Chondrocyte (in vitro differentiated cells): ENCODE measurements around the gene MARCHF6. TPM values are rescaled to one million over a fixed set of nuclear protein-coding genes. Genes with fewer than 3 reads are reported as not detected.

ENCODE experiments used
- DNase-seq: peaks from one replicate; pipeline ENCODE4 v3.0.0; 2021; ENCODE audit warnings: mixed read lengths, low spot score
- H3K27ac Mint-ChIP-seq: one replicate; pipeline ENCODE4 v1.8.0; 2021; ENCODE audit warnings: mild to moderate bottlenecking, moderate library complexity, mixed read lengths; ENCODE audit not compliant: unreplicated experiment
- H3K27me3 Mint-ChIP-seq: 2 replicates; pipeline ENCODE4 v1.8.0; 2021; ENCODE audit warnings: low read depth, mixed read lengths
- H3K36me3 Mint-ChIP-seq: 2 replicates; pipeline ENCODE4 v1.8.0; 2021; ENCODE audit warnings: low read depth, mixed read lengths
- H3K4me1 Mint-ChIP-seq: 2 replicates; pipeline ENCODE4 v1.8.0; 2021; ENCODE audit warnings: low read depth, mild to moderate bottlenecking, mixed read lengths
- H3K4me3 Mint-ChIP-seq: one replicate; pipeline ENCODE4 v1.8.0; 2021; ENCODE audit warnings: mild to moderate bottlenecking, moderate library complexity, mixed read lengths; ENCODE audit not compliant: unreplicated experiment
- H3K9me3 Mint-ChIP-seq: 2 replicates; pipeline ENCODE4 v1.8.0; 2021; ENCODE audit warnings: low read depth, mixed read lengths
- CTCF ChIP-seq: fragments of 200-600 bp; sonication (generic); IDR thresholded peaks from 2 replicates; pipeline ENCODE4 v1.5.0; 2021; ENCODE audit warnings: antibody characterized with exemption, mild to moderate bottlenecking, moderate library complexity
- long read RNA-seq: library from polyadenylated mRNA; stranded (forward); transcript quantifications from one replicate; pipeline ENCODE4 v2.0.0, GENCODE V29; 2021
- total RNA-seq: library from RNA; stranded (reverse); gene quantifications from 3 replicates; pipeline ENCODE4 v1.2.1, GENCODE V29; 2021

The MARCHF6 gene
- total RNA-seq: 143 to 197 TPM (median 149 TPM) in 3 replicates
- long read RNA-seq, full-length matches to known transcripts: 71 of 95 reads
- long read RNA-seq, partial matches to known transcripts: 5 of 95 reads
- long read RNA-seq, other reads (novel, unspliced or antisense): 19 of 95 reads

DNA sequence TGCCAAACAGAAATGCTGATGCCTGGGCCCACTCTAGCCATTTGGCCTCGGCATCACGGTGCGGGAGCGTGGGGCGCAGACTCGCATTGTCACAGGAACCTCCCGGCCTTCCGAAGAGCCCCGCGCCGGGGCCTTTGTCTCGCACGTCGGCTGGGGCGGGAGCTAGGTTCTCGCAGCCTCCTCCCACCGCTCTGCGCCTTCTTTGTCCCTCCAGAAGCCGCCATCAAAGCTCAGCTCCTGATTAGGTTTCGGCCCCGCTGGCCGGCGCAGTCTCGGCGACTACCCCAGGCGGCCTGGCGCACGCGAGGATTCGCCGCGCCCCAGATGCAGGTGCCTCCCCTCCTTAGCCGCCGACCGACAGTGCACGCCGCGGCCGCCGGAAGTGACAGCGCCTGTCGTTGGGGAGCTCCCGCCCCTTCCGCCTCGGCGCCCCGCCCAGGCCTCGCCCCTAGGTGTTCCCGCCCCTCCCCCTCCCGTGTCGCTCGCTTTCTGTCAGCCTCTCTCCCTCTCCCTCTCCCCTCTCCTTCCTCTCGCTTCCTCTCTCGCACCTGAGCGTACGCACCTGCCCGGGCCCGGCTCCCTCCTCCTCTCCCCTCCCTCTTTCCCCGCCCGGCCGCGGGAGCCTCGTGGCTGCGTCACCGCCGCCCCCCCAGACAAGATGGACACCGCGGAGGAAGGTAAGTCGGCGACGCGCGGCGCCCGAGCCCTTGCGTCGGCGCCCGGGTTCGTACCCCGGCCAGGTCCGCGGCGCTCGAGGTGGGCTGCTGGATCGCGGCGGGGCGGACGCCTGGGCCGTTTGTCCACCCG, at the start of gene MARCHF6:
Gene MARCHF6 (plus strand): TSS at position 455 of the 807 bp plus-strand sequence. CDS start 204 bp downstream, at position 659.
- no peaks in the 10 kb centered on the region for H3K36me3 Mint-ChIP-seq

DNA sequence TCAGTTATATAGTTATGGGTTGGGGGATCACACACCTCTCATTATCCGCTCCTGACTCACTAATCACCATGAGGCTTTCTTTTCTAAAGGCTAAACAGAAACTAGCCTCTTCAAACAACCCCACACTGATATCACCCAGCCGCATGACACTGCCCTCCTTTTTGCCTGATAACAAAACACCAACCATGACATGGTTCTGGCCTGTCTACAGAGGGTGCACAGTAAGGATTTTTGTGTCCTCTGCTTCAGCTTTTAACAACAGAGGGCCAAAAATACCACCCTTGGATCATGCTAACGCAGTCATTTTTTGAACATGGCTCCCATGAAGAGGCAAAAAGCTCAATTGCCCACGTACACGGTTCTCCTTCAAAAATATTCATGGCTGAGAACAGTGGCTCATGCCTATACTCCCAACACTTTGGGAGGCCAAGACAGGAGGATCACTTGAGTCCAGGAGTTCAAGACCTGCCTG, 49.8 kb upstream of the MARCHF6 start:
- TF ChIP-seq CTCF: no peak
- Mint-ChIP-seq H3K27me3 (no peaks in the 10 kb centered on the region), H3K27ac (no peak overlapping the region), H3K4me1 (peaks cover 40% of the 10 kb centered on the region), H3K36me3 (peaks cover 9% of the 10 kb centered on the region), H3K4me3 (no peak overlapping the region), H3K9me3 (peaks cover 3% of the 10 kb centered on the region)
- no peak for DNase-seq

More for the DNA sequence above, at the start of gene MARCHF6:
- H3K27me3 Mint-ChIP-seq: no peaks in the 10 kb centered on the region
- TF ChIP-seq CTCF: no peak
- no peaks in the 10 kb centered on the region for H3K9me3 Mint-ChIP-seq
- peak; percentile 98 for DNase-seq
- H3K4me3 Mint-ChIP-seq: peak within 1 kb of the TSS; percentile 97
- H3K27ac Mint-ChIP-seq: peak within 1 kb of the TSS; percentile 99
- peaks cover 49% of the 10 kb centered on the region for H3K4me1 Mint-ChIP-seq

DNA sequence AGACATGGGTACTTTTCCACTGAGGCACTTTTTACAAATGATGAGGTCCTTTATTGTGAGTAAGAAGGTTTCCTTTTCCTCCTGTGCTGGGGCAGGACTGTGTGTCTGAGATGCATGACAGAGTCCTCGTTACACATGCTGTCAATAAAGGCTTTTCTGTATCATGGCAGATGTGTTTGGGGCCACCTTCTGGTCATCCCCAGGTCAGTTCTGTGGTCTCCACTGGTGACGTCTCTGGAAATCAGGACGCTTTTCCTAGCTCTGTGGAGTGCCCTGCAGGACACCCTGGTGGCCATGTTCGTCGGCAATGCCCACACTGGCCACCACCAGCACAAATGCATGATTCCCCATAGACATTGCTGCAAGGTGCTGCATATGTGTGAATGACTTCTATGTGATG, 48.6 kb upstream of the MARCHF6 start:
- Mint-ChIP-seq H3K4me1 (peaks cover 48% of the 10 kb centered on the region), H3K27me3 (no peaks in the 10 kb centered on the region), H3K9me3 (peaks cover 2% of the 10 kb centered on the region), H3K27ac (no peak overlapping the region), H3K4me3 (no peak overlapping the region), H3K36me3 (peaks cover 2% of the 10 kb centered on the region)
- TF ChIP-seq CTCF: no peak
- DNase-seq: no peak

DNA sequence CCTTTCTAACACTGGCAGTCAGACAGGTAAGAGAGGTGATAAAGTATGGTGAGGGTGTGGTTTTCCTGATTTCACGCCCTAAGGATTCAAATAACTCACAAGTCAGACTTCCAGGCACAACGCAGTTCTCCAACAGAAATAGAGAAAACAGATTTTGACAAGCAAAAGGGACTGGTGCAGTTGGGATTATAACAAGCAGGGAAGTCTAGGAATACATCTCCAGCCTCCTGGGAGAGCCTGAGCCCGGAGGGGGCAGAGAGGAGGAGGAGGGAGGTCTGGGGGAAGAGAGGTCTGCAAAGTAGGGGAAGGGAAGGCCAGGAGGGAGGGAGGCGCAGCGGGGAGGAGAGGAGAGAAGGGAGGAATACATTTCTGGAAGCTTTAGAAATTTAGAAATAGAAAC, 47.4 kb upstream of the MARCHF6 start:
- no peak for TF ChIP-seq CTCF
- Mint-ChIP-seq H3K9me3 (peaks cover 3% of the 10 kb centered on the region), H3K36me3 (no peaks in the 10 kb centered on the region), H3K4me1 (peaks cover 60% of the 10 kb centered on the region), H3K27ac (no peak overlapping the region), H3K4me3 (peak overlapping the region; percentile 90), H3K27me3 (no peaks in the 10 kb centered on the region)
- no peak for DNase-seq

DNA sequence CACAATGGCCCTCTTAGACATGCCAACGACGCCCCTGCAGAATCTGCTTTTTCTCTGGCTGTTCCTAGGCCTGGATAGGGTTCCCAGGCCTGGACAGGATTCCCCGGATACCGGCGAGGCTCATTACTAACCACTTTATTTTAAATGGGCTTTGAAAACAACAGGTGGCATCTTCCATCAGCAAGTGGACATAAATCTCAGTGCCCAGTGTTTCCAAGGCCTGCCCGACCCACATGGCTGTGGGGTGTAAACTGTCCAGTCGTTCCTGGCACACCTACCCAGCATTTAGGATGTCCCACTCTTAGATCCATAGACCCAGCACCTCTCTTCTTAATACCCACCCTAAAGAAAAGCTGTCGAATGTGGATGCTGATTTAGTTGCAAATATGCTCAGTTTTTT, 46.7 kb upstream of the MARCHF6 start:
- DNase-seq: no peak
- Mint-ChIP-seq H3K9me3 (peaks cover 3% of the 10 kb centered on the region), H3K4me1 (peaks cover 58% of the 10 kb centered on the region), H3K4me3 (peak overlapping the region; percentile 90), H3K27ac (peak overlapping the region; percentile 90), H3K36me3 (no peaks in the 10 kb centered on the region), H3K27me3 (no peaks in the 10 kb centered on the region)
- TF ChIP-seq CTCF: no peak
